Stimulated activated CD4-positive, alpha-beta T cell treated with anti-CD3 and anti-CD28 coated beads, Interleukin-4, amount 100 ng/mL, for 48 hours (primary cell): ENCODE results near the gene MMP14.
"Not testable (repeated sequence)": the region's sequence is repeated elsewhere in the genome, so short reads cannot be mapped to it uniquely, and the experiment has no call there.

Experiments
- DNase-seq, 2 donors: peaks; one replicate each; pipeline ENCODE4 v3.0.0-alpha.2; 2020; ENCODE audit warnings: low read depth in 2 of 2

Gene MMP14

DNA sequence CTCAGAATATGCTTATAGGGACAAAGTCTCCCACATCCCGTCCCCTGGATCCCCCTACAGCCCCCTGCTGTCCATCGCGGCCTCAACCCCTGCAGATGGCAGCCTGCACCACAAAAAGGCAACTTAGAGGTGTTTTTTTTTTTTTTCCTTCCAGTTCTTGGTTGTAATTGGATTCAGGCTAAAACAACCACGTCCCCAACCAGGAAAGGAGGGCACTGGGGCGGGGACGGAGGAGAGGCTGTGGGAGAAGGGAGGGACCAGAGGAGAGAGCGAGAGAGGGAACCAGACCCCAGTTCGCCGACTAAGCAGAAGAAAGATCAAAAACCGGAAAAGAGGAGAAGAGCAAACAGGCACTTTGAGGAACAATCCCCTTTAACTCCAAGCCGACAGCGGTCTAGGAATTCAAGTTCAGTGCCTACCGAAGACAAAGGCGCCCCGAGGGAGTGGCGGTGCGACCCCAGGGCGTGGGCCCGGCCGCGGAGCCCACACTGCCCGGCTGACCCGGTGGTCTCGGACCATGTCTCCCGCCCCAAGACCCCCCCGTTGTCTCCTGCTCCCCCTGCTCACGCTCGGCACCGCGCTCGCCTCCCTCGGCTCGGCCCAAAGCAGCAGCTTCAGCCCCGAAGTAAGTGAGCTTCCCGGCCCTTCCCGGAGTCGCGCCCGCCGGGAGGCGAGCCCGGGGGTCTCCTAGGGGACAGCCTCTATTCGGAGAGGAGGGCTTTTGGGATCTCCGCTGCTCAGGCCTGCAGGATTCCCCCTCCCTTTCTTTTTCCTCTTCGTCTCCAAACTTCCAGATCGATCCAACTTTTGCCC, at the start of gene MMP14:
Gene MMP14 (plus strand): TSS at position 285 of the 813 bp plus-strand sequence. CDS start 233 bp downstream, at position 518.
- no peak for DNase-seq

DNA sequence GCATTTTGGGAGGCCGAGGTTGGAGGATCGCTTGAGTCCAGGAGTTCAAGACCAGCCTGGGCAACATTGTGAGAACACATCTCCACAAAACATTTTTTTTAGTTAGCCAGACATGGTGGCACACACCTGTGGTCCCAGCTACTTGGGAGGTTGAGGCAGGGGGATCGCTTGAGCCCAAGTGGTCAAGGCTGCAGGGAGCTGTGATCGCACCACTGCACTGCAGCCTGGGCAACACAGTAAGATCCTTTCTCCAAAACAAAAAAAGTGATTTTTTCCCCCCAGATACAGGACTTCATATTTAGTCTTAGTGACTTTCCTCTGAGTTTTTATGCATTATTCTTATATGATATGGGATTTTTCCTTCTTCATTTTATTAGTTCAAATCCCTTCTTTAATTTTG, 49.7 kb upstream of the MMP14 start:
- DNase-seq: no peak

DNA sequence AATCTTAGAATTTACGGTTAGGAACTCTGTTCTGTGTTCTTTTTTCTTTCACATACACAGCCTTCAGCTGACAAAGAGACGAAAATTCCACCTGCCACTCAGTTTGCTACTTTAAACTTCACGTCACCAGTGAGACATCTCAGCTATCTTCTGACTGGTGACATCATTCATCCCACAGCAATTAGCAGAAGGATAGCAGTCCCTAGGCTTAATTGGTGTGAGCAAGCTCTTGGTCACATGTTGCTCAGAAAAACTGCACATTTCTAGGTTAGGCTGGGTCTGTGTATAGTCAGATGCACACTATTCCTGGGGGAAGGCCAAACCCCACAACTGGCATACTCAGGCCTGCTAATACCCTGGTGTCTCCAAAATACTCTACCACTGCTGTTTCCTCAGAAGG, 45.1 kb upstream of the MMP14 start:
- no peak for DNase-seq

DNA sequence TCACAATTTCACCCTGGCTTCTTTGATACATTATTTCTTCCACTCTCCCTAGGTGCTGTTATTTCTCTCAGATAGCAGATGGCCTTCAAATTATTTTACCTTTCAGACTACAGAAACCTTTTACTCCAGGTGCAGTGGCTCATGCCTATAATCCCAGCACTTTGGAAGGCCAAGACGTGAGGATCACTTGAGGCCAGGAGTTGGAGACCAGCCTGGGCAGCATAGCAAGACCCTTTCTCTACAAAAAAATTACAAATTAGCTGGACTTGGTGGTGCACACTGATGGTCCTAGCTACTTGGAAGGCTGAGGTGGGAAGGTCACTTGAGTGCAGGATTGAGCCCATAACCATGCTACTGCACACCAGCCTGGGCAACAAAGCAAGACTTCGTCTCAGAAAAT, 44.2 kb upstream of the MMP14 start:
- DNase-seq: no peak

DNA sequence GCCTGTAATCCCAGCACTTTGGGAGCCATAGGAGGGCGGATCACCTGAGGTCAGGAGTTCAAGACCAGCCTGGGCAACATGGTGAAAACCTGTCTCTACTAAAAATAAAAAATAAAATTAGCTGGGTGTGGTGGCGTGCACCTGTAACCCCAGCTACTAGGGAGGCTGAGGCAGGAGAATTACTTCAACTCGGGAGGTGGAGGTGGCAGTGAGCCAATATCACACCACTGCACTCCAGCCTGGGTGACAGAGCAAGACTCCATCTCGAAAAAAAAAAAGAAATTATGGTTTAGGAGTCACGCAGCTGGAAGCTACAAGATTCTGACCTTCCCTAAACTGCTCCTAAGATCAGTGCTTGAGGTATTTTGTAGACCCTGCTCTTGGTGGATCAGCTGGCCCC, 42.8 kb upstream of the MMP14 start:
- not testable (repeated sequence) for DNase-seq

DNA sequence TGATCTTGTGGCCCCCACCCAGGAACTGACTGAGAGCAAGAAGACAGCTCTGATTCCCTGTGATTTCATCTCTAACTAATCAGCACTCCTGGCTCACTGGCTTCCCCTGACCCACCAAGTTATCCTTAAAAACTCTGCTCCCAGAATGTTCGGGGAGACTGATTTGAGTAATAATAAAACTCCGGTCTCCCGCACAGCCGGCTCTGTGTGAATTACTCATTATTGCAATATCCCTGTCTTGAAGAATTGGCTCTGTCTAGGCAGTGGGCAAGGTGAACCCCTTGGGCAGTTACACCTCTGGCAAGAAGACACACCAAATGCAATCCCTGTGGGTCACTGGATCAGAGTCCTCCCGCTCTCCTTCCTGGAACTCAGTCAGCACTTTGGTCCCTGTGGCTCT, 42.4 kb upstream of the MMP14 start:
- DNase-seq: no peak

DNA sequence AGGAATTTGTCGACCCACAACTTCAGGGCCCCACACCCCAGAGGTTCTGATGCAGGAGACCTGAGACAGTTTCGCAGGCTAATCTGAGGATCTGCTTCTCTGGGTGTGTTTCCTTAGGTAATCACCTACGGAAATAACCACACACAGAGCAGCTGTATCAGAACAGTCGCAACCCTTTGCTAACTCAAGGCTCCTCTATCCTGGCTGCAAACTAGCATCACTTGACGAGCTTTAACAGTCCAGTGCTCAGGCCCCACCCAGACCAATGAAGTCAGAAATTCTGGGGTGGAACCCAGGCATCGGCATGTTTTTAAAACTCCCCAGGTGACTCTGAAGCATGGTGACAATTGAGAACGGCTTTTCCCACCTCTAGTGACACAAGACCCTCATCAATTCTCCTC, 41.8 kb upstream of the MMP14 start:
- DNase-seq: no peak

DNA sequence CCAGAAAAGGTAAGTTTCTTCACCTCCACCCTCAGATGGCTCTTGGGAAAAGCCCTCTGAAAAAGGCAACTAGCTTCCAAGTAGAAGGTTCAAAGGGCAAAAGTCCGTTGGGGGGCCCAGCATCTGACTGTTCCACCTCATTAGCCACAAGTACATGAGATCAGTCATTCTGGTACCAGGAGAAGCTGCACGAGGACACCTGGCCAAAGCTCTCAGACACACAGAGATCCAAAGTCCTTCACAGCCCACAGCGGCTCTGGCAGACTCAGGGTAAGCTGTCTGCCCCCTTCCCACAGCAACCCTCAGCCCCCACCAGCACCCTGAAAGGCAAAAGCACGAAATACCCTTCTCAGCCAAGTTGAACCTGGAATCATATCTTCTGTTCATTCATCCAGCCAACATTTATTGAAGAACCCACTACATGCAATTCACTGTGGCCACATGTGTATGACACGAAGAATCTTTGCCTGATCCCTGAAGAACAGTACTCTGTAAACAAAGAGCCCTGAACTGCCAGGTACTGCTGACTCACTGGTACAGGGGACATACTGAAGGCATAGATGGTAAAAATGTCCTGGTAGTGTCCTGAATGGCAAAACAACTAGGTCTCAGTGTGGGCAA, 40.2 kb upstream of the MMP14 start:
- no peak for DNase-seq

DNA sequence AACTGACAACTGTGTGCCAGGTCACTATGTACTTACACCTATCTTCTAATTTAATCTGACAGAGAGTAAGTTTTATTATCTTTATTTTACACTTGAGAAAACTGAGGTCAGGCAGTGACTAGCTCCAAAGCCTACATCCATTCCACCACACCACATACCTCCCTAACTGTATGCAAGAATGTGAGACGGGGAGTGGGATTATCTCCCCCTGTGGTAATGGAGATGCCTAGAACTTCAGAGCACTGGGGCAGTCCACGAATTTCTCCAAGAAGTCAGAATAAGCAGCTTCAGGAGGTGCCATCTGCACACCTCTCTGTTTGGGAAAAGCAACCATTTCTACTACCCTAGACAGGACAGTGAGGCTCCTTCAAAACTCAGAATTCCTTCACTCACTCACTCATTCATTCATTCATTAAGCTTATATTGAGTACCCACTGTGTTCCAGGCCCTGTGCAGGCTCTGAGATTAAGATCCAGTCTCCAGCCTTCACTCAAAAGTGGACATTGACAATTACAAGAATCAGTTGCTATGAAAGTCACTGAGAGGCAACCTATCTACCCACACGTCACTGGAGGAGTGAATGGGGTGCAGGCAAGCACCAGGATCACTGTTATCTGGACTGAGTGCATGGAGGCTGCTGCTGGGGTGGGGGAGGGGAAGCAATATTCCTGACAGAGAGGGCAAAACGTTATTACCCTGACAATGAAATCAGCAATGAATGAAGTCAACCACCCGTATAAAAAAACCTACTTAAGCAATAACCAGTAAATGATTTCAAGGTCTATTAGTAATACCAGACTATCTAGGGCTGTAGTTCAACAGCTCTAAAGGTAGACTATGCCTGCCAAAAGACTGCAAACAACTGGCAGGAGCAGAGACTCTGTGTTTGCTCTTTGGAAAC, 39.1 kb upstream of the MMP14 start:
- DNase-seq: no peak

DNA sequence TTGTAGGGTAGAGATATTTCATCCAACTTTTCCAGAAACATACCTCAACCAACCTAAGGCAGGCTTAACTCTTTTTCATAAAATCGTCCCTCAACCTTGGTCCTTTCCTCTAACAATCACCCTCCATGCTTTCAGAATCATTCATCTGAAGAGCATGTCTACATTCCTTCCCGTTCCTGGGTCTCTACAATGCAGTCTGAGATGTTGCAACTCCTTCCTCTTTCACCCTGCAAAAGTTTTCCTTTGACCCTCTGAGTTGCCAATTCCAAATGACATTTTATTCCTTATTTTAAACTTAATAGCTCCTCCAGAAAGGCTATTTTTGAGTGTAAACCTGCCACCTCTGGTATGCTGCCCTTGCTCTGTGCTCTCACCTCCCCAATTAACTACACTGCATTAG, 37.9 kb upstream of the MMP14 start:
- no peak for DNase-seq

DNA sequence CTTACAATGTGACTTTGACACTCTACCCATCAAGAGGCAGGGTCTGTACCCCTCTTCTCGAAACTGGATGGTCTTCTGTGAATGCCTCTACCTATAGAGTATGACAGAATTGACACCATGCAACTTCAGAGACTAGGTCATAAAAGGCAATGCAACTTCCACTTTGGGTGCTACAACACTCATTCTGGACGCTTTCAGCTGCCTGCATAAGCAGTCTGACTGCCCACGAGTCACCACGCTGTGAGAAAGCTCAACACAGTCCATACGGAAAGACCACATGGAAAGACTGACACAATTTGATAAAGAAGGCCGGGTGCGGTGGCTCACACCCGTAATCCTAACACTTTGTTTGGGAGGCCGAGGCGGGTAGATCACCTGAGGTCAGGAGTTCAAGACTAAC, 36.0 kb upstream of the MMP14 start:
- no peak for DNase-seq

DNA sequence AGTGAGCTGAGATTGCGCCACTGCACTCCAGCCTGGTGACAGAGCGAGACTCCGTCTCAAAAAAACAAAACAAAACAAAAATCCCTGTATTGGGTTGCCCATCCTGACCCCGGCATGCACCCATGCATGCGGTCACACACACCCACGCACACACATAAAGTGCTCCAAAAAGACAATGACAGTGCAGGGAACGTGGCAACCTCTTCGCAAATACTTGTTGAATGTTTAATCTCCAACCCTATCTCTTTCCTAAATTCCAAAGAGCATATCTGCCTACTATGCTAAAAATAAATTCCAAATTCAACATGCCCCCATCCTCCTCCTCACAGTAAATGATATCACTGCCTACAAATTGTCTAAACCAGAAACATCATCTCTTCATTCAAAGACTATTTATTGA, 34.7 kb upstream of the MMP14 start:
- no peak for DNase-seq

DNA sequence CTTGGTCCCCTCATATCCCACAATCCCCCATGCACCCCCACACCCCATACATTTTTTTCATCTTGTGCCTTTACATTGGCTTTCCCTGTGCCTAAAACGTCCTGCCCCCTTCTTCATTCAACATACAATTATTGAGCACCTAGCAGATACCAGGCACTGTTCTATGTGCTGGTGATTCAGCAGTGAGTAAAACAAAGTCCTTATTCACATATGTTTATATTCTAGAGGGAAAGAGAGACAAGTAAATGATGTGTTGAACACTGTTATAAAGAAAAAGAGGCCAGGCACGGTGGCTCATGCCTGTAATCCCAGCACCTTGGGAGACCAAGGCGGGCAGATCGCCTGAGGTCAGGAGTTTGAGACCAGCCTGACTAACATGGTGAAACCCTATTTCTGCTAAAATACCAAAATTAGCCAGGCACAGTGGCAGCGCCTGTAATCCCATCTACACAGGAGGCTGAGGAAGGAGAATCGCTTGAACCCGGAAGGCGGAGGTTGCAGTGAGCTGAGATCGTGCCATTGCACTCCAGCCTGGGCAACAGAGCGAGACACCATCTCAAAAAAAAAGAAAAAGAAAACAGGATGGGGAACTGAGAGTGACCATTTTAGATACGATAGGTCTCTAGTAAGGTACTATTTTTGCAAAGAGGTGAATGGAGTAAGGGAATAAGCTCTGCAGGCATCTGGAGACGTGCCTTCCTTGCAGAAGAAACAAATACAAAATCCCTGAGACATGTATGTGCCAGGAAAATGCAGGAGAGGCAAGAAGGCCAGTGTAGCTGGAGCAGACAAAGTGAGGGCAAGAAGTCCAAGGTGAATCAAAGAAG, 33.3 kb upstream of the MMP14 start:
- no peak for DNase-seq

DNA sequence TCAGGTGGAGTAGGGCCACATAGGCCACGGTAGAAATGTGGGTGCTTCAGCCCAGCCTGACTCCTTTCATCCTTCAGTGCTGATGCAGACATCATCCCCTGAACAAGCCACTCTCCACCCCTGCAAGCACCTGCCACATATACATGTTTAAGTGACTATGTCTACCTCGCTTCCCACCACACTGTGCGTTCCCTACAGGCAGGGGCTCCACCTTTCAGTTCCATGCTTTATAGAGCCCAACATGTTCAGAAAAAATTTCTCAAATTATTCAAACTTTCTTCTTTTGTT, 32.8 kb upstream of the MMP14 start:
- no peak for DNase-seq

DNA sequence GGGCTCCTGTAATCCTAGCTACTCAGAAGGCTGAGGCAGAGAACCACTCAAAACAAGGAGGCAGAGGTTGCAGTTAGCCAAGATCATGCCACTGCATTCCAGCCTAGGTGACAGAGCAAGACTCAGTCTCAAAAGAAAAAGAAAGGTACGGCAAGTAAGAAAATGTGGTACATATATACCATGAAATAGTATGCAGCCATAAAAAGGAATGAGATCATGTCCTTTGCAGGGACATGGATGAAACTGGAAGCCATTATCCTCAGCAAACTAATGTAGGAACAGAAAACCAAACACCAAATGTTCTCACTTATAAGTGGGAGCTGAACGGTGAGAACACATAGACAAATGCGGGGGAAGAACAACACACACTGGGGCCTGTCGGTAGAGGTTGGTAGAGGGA, 31.1 kb upstream of the MMP14 start:
- not testable (repeated sequence) for DNase-seq

DNA sequence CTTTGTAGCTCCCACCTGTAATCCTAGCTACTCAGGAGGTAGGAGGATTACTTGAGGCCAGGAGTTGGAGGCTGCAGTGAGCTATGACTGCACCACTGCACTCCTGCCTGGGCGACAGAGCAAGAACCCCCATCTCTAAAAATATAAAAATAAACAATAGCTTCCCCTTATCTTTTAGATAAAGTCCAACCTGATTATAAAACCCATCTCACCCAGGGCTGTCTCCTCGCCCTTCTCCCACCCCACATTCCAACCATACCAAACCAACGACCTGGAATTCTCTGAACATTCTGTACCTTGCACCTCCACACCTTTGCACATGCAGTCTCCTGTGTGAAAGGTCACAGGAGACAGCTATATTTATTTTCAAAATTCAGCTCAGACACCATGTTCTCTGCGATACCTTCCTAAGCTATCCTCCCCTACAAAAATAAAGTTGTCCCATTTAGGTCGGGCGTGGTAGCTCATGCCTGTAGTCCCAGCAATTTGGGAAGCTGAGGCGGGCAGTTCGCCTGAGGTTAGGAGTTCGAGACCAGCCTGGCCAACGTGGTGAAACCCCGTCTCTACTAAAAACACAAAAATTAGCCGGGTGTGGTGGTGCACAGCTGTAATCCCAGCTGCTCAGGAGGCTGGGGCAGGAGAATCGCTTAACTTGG, 28.8 kb upstream of the MMP14 start:
- no peak for DNase-seq

DNA sequence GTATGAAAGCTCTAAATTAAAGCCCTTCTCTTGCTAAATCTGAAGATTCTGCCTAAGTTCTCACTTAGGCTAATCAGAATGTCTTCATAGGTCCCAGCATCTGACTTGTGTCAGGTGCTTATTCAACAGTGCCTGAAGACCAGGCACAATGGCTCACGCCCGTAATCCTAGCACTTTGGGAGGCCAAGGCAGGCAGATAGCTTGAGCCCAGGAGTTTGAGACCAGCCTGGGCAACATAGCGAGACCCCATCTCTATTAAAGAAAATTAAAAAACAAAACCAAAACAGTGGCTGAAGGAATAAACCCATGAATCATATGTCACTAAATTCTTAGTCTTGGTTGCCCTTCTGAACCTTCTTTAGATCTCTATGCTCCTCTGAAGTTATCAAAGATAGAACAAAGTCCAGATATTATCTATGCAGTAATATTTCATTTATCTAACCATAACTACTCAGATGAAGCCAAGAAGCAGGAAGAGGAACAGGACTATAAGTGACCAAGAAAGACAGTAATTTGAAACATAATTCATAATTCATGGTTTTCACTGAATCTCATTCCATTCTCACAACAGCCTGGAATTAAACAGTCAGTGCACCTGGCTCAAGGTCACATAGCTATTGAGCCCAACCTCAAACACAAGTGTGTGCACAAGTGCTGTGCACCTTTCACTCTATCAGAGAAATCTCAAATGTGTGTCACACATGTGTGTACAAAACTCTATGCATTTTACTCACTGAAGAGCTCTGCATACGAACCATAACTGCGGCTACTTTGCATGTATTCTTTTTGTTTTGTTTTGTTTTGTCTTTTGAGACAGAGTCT, 27.8 kb upstream of the MMP14 start:
- no peak for DNase-seq

DNA sequence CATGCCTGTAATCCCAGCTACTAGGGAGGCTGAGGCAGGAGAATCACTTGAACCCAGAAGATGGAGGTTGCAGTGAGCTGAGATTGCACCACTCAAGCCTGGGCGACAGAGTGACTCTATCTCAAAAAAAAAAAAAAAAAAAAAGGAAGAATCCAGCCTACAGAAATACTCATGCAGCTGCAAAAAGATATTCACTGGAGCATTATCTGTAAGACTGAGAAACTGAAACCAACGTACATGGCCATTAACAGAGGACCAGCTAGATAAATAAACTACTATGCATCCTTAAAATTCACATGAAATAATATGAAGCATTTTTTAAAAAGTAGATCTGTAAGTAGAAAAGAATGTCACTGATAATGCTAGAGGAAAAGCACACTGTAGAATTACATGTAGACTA, 24.7 kb upstream of the MMP14 start:
- no peak for DNase-seq

DNA sequence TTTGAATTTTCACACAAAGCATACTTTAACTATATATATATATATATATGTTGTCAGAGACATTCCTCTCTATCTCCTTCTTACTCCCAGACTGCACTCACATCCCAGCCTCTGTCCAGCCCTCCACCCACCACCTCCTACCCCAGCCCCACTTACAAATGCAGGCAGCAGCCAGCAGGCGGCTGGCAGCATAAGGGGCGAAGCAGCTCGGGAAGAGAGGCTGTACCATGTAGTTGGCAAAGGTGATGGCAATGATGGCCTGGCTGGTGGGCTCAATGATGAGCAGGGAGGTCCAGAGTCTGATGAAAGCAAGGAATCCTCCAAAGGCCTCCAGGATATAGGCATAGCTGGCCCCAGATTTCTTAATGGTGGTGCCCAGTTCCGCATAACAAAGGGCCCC, 23.6 kb upstream of the MMP14 start:
- no peak for DNase-seq

DNA sequence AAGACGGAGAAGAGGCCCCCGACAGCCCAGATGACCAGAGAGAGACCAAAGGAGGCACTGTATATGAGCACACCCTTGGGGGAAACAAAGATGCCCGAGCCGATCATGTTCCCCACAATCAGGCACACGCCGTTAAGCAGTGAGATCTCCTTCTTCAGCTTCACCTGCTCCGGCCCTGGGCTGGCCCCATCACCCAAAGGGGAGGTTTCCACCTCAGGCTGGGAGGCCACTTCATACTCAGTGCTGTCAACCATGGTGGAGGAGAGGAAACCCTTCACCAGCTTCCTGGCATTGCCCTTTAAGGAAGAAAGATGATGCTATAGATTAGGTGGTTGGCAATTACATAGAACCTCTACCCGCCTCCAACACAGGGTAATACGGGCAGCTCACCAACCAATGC, 23.2 kb upstream of the MMP14 start:
- no peak for DNase-seq

DNA sequence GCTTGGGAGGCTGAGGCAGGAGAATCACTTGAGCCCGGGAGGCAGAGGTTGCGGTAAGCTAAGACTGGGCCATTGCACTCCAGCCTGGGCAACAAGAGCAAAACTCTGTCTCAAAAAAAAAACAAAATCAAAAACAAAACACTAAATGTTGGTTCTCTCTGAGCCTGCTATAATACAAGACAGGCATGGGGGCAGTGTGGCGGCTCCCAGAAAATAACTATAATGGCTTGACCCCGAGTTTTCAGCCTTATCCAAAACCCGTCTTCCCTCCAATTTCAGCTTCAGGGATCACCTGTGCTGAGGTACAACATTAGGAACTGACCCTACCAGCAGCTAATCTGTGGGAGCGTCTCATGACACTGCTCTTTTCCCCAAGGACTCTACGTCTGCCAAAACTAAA, 22.0 kb upstream of the MMP14 start:
- no peak for DNase-seq
